ENCODE data around the gene SHOC2. TPM values are rescaled to one million over a fixed set of nuclear protein-coding genes. Genes with fewer than 3 reads are reported as not detected.

The SHOC2 gene
- total RNA-seq, 1 donor from 2014 or later: 32.4 TPM

DNA sequence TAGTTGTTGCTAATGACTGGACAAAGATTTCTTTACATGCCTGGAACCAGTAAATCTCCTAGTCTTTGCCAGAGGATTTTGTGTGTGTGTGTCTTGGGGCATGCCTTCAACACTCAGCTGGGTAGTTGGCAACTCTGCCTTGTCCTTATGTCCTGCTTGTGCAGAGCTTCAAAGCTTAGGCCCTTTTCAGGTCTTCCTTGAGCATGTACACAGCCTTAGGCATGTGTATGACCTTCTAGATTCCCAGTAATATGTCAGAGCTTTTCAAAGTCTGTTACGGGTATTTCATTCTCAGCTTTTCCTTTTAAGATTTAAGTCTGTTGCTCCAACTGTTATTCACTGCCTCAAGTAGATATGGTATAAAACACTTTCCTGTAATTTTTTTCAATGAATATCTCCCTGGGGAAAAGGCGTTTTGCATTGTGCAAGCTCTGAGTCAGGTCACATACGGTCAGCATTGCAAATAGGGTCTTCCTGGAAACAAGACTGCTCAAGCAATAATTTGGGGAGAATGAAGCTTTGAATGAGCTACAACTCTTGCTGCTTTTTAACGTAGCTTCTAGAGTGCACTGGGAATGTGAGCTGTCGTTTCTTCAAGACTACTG lies 25.5 kb downstream of the SHOC2 start:
- peak; percentile 25 for DNase-seq (ENCODE audit: low read depth)

DNA sequence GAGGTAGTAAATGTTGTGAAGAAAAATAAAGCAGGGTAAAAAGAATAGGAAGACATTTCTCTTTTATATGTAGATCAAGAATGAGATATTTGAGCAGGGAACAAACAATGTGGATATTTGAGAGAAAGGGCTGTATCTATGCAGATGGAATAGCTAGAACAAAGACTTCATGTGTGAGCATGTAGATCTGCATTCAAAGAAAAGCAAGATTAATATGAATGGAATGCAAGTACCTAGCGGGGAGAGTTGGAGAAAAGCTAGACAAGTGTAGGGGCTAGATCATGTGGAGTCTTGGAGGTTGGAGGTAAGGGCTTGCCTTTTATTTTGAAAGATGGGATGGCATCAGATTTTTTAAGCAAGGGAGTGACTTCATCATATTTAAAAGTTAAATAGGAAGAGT lies 27.1 kb downstream of the SHOC2 start:
- no peak for DNase-seq (ENCODE audit: low read depth)

DNA sequence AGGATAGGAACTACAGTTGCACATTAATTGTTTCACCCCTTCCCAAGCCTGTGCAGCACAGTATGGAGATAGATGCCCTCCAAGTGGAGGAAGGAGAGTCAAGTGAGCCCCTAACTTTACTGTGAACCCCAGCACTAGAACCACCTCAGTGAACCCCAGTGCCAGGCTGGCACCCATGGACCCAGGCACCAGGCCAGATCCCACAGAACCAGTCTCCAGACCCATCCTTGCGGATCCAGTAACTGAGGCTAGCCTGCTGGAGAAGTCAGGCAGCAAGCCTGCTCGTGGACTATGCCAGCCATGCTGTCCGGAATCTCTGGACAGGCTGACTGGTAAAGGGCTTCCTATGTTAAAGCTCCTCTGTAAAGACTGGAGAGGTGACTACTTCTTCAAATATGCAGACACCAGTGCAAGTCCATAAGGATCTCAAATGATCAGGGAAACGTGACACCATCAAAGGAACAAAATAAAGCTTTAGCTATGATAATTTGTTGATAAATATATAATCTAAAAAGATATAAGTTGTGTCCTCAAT lies 27.7 kb downstream of the SHOC2 start:
- no peak for DNase-seq (ENCODE audit: low read depth)

DNA sequence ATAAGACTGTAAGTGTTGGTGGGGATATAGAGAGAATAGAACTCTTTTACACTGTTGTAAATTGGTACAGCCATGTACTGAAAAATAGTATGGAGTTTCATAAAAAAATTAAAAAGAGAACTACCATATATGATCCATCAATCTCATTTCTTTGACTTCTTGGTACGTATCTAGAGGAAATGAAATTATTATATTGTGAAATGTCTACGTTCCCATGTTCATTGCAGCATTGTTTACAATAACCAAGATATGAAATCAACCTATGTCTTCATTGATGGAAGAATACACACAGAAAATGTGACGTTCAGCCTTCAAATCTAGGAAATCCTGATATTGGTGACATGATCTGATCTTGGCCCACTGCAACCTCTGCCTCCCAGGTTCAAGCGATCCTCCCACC lies 32.0 kb downstream of the SHOC2 start:
- no peak for DNase-seq (ENCODE audit: low read depth)

DNA sequence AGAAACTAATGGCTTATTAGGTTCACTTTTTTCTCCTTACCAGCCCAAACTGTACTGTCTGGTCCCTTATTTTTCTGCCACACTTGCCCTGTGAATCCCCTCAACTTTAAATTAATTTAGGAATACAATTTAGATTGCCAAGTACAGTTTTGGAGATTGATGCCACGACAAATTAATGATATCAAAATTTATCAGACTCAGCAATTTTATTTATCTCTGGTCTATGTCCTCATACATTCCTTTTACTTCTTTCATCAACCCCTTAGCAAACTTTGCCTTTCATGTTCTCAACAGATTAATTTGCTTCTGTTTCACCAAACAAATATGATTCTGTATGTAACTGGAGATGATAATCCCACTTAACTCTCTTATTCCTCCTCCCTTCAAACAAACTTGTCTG lies 38.2 kb downstream of the SHOC2 start:
- DNase-seq (ENCODE audit: low read depth): no peak

DNA sequence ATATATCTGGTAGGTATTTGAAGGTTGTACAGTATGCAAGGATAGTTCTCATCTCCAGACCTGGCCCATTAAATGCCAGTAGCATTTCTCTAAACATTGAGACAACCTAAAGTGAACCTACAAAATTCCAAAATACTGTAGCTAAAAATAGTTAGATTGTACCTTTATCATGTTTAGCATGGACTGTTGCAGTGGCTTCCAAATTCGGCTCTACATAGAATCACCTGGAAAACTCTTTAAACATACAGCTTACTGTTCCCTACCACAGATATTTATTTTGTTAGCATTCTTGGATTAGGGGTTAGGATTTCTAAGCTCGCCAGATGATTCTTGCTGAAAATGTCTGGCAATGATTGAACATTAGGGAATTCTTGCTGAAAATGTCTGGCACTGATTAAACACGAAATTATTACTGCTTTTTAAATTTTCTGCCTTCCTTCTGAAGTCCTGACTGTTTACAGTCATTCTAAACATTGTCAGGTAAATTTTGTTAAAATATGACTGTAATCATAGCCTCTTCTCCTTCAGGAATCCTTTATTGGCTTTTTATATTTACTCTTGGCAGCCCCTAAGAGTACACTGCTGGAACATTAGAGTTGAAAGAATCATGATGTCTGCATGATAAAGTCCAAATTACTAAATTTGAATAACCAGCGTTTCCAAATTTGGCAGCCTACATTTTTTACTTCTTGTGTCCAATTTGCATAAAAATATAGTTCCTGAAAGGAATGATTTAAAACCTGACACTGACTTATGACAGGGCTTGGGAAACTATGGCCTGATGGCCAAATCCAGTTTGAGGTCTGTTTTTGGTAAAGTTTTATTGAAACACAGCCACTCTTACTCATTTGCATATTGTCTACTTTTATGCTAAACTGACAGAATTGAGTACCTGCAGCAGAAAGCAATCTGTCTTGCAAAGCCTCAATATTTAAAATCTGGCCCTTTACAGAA lies 40.3 kb downstream of the SHOC2 start:
- DNase-seq (ENCODE audit: low read depth): no peak

DNA sequence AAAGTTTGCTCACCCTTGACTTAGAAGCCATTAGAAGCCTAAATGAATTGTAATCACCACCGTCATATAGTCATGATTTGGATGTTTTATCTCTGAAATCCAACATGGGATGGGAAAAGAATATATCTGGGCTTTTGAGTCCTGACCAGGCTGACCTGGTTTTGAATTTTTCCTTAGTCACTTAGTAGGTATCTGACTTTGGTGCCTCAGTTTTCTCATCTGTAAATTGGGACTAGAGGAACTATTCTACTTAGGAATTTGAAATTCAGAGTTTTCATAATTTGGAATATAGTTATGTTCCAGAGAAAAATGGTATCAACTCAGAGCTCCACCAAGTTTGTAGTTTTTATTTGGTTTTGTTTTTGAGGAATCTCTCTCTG lies 40.9 kb downstream of the SHOC2 start:
- DNase-seq (ENCODE audit: low read depth): no peak

DNA sequence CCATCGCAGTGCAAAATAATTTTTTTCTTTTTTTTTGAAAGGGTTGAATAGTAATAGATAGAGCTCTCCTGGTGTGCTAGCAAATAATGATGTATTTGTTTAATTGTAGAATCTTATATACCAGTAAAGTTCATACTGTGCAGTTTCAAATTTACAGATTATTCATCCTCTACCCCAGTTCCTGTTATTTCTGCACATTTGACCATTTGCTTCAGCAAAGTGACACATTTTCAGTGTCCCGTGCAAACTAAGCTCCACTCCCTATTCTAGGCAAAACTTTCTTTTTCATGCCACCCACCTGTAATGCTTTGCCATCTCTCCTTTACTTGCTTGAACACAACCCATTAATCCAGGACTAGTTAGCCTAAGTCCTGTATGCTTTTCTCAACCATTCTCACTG lies 43.0 kb downstream of the SHOC2 start:
- no peak for DNase-seq (ENCODE audit: low read depth)

DNA sequence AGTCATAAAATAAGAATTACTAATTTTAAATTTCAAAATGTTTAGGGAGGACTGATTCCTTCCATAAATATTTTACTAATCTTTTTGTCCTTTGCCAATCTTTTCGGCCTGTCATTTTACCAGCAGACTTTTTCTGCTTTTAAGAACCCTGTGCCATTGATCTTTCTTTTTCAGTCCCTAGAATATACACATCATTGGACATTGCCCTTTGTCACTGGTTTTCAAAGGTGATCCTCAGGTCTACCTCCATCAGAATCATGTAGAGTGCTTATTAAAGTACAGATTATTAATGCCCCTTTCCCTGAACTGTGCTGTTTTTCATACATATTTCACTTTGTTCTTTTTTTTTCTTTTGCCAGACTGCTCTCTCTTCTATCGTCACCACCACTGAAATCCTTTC lies 43.8 kb downstream of the SHOC2 start:
- DNase-seq (ENCODE audit: low read depth): no peak

DNA sequence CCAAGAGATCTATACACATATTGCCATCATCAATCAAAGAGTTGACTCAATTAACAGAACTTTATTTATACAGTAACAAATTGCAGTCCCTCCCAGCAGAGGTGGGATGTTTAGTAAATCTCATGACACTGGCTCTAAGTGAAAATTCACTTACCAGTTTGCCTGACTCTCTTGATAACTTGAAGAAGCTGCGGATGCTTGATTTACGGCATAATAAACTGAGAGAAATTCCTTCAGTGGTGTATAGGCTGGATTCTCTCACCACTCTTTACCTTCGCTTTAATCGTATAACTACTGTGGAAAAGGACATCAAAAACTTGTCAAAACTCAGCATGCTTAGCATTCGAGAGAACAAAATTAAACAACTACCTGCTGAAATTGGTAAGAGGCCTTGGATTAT lies 45.3 kb downstream of the SHOC2 start:
- DNase-seq (ENCODE audit: low read depth): no peak

DNA sequence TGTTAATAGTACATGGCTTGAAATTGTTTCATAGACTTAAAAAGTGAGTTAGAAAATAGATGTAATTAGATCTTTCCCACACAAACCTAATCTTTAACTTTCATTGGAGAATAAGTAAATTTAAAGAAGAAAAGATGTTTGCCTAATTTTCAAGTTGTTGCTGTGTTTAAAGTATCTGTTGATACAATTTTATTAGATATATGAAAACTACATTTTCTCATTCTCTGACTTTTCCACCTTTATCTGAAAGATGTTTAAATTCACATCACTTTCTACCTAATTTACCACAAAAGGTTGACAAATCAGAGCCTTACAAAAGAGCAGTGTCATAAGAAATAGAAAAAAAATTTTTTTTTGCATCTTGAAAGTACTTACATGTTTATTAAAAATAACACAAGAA lies 45.8 kb downstream of the SHOC2 start:
- DNase-seq (ENCODE audit: low read depth): no peak

DNA sequence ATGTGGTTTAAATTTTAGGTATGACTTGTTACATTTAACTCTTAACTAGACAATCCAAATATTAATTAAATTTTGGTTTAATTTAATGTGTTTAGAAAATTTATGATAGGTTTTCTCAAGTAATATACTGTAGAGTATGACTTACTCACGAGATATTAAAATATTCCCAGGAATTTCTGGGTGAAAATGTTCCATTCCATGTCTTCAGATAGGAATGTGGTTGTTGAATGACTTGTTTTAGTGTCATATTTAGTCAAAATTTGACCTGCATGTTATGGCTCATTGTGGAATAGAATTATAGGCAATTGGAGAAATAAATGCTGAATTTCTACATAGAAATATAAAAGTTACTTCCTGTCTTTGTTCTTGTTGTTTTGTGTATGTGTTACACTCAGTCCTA lies 46.7 kb downstream of the SHOC2 start:
- no peak for DNase-seq (ENCODE audit: low read depth)

DNA sequence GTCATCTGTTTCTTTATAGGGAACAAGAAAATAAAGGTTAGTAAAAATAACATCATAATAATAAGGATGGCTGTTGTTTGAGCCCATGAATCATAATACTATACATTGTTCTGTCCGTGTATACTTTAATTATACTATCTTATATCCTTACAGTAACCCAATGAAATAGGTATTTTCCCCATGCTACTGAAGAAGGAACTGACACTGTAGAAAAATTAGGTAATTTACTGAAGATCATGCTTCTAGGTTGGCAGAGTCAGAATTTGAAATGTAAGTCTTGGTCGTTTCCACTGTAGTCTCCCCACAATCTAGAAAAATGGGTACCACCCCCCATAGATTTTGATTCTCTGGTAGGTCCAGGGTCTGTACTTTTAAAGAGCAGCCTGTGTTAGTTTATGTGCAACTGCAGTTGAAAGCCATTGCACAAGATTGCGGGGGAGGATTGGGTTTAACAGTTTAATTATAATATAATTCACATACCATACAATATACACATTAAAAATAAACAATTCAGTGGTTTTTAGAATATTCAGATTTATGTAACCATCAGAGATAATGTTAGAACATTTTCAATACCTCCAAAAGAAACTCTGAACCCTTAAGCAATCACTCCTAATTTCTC lies 47.7 kb downstream of the SHOC2 start:
- no peak for DNase-seq (ENCODE audit: low read depth)

DNA sequence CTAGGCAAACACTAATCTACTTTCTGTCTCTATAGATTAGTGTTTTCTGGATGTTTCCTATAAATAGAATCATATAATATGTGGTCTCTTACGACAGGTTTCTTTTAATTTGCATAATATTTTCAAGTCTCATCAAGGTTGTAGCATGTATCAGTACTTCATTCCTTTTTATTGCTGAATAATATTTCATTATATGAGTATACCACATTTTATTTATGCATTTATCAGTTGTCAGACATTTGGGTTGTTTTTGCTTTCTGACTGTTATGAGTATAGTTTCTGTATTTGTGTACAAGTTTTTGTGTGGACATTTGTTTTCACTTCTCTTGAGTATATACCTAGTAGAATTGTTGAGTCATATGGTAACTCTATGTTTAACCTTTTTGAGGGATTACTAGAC lies 48.2 kb downstream of the SHOC2 start:
- no peak for DNase-seq (ENCODE audit: low read depth)

DNA sequence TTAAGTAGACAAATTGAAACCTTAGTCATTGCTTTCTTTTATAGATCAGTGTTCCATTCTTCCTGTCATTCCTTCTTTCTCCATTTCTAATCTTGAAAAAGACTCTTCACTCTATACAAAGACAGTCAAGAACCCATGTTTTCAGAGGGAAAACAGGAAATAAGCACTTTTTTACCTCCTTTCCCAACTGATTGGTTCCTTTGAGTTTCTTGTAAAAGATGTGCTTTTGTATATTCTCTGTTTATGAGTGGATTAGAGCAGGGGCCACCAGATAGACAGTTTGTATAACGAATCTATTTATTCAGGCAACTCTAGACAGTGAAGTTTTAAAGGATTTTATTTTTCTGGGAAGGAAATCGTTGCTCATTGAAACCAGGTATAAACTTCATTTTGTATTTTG lies 49.8 kb downstream of the SHOC2 start:
- no peak for DNase-seq (ENCODE audit: low read depth)

DNA sequence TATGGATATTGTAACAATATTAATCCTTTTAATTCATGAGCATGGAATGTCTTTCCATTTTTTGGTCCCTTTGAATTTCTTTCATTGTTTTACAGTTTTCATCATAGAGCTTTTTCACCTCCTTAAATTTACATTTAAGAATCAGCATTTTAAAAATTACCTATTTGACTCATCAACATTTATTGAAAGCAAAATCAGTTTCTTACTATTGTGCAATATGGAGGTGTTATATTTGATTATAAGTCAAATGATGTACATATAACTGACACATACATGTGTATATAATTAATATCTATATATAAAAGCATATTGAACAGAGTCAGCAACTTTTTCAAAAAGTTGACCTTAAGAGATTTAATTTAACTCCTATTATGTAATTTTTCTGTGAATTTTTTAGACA lies 52.2 kb downstream of the SHOC2 start:
- DNase-seq (ENCODE audit: low read depth): no peak

DNA sequence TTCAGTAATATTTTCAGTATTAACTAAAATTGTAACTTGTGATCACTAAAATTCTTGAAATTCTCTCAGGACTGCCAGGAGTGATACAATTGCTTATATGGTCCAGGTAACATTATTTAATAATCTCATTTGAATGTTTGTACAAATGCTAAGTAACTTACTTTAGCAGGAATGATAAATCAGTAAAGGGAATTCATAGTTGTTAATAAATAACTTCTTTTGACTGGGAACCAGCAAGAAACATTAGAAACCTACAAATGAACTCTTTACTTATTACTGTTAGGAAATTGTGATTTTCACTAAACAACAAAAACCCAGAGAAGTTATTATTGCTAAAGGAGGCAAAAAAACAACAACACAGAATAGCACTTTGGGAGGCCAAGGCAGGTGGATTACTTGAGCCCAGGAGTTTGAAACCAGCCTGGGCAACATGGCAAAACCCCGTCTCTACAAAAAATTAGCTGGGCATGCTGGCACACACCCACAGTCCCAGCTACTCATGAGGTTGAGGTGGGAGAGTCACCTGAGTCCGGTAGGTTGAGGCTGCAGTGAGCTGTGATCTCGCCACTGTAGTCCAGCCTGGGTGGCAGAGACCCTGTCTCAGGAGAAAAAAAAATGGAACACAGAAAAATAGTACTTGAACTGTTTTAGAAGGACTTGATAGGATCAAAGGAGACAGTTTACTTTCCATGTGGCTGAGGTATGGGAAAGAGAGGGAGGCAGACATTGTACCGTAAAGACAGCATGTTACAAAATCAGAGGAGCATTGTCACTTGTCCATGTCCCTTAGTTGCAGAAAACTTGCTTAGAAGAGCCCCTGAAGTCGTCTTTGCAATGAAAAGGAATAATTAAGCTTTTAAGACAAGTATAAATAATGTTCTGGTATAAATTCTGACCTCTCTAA lies 53.1 kb downstream of the SHOC2 start:
- no peak for DNase-seq (ENCODE audit: low read depth)

DNA sequence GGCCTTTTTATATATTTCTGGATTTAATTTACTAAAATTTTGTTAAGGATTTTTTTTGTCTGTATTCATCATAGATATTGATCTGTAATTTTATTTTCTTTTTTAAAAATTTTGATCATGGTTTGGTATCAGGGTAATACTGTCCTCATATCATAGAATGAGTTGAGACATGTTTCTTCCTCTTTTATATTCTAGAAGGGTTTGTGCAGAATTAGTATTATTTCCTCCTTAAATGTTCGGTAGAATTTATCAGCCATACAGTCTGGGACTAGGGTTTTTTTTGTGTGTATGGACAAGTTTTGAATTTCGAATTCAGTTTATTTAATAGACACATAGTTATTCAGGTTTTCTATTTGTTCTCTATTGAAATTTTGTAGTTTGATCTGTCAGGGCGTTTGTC lies 54.0 kb downstream of the SHOC2 start:
- DNase-seq (ENCODE audit: low read depth): no peak

DNA sequence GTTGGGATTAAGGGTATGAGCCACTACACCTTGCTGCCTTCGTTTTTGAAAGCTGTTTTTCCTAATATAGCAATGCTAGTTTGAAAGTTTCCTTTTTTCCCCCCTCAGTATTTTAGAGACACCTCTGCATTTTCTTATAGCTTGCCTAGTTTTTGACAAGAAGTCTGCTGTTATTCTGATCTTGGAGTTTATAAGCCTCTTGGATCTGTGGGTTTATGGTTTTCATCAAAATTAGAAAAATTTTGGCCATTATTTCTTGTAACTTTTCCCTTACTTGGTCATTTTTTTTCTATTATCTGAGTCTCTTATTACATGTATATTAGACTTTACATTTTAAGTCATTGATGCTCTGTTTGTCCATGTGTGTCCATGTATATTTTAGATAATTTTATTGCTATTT lies 57.2 kb downstream of the SHOC2 start:
- DNase-seq (ENCODE audit: low read depth): no peak

DNA sequence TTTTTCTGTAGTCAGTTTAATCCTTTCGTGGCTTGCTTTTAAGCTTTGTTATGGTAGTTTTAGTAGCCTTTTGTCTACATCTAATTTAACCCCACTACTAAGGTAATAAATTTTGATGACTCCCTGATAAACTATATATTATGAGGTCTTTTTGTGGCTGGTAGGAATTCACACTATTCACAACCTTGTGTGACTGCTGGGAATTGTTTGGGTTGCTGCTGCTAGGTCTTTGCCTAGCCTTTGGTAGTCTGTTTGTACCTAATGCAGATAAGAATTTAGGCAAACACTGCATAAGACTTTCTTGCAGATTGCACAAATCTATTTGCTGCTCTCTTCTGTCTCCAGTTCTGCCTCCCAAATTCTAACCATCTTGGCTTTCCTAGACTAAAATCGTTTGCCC lies 58.3 kb downstream of the SHOC2 start:
- DNase-seq (ENCODE audit: low read depth): no peak

DNA sequence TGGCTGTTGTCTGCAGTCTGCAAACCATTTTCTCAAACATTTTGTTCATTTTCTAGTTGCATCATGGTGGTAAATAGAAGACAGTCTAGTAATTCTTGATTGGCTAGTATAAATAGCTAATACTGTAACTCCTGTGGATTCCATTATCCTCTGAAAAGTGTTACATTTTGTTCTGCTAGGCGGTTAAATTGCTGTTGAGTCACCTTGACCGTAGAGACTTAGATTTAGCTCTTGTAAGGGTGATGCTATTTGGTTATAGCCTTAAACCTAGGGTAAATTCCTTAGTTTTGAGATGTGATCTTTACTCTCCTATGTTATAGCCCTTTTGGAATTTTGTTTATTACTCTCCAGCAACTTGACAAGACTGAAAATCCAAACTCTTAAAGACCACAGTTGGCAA lies 58.8 kb downstream of the SHOC2 start:
- DNase-seq (ENCODE audit: low read depth): no peak

Measured in myocyte (in vitro differentiated cells).